Left cardiac atrium (tissue), 4 donors: ENCODE data around the gene H3-3A. TPM values are rescaled to one million over a fixed set of nuclear protein-coding genes. Genes with fewer than 3 reads are reported as not detected.

Experiments used
- ATAC-seq, 2 donors: fragments of 200-7000 bp; cut with Tn5 transposase; one replicate each; pipeline ENCODE4 v1.9.1; 2020; ENCODE audit warnings: mild to moderate bottlenecking in 2 of 2, moderate library complexity in 2 of 2
- DNase-seq: peaks from one replicate; pipeline ENCODE4 v3.0.0-alpha.2; 2020
- intact Hi-C, 2 donors: fragments of 100-400 bp; cut with DNase I; formaldehyde crosslinking; loops; one replicate each; pipeline versions ENCODE4 v1.14.1 to v1.15.1; 2022 to 2023
- total RNA-seq, 2 donors: library from RNA; stranded (reverse); fragmentation: NEBNext Ultra II Directional; extraction: Animal tissue kit (Norgen Biotek cat#: 25700); gene quantifications; one replicate each; pipeline ENCODE4 v1.2.1, GENCODE V29; 2021
- donor health status: DM: no; HTN: yes; CAD: no.
- donor health status: DM: no; HTN: yes; CAD: no; lungs with severe emphysema.
- donor health status: DM: yes; HTN: yes; CAD: no.
- donor health status: Dilated cardiomyopathy.

Gene H3-3A
- total RNA-seq, 2 donors from 2014 or later: 285 to 316 TPM

DNA sequence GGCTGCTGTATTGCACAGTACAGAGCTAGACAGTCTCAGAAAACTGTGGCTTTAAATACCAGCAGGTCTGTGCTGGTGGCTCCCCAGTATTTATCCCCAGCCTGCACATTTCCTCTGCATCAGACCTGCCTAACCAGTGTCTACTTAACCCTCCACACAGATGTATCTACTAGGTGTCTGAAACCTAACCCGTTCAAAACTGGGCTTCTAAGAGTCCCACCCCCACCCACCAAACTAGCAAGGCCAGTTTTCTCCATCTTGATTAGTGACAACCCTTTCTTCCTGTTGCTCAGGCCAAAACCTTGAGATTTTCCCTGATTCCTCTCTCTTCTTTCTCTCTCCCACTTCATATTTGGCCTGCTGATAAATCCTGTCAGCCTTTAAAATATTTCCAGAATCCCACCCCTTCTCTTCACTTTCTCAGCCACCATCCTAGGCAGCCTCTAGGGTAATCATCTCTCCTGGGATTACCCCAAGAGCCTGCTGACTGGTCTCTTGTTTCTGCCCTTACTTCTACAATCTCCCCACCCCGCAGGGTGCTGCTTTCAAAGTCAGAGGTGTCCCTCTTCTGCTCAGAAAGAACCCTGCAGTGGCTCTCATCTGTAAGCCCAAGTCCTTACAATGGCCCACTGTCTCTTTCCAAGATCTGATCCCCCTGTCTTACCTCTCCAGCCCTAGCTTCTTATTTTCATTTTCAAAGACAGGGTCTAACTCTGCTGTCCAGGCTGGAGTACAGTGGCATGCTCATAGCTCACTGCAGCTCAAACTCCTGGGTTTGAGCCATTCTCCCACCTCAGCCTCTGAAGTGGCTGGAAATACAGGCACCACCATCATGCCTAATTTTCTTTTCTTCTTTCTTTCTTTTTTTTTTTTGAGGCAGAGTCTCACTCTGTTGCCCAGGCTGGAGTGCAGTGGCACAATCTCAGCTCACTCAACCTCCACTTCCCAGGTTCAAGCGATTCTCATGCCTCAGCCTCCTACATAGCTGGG is 45.2 kb downstream of the H3-3A start:
- DNase-seq (no peak), ATAC-seq (no peak)
- intact Hi-C loops: no loop called here

GRCh38 chr1:226108935-226109828 is 46.7 kb downstream of the H3-3A start:
- intact Hi-C loops: no loop called here
- DNase-seq: peak; percentile 52
- peak; percentile 20 to 49 for ATAC-seq

- intact Hi-C loops: loop anchor here in 1 of 2 donors (1.0 to 5.0 kb wide), 2 partner anchors 47 to 108 kb away; no protein-coding TSS in a partner anchor
- DNase-seq: peak; percentile 93
- ATAC-seq: peak; percentile 91 to 93
These were observed 47.3 kb downstream of the H3-3A start for GRCh38 chr1:226109829-226110248.

- intact Hi-C loops: loop anchor here in 1 of 2 donors (1.0 to 5.0 kb wide), 2 partner anchors 47 to 108 kb away; no protein-coding TSS in a partner anchor
- peak; percentile 75 for DNase-seq
- peak; percentile 71 to 75 for ATAC-seq
These were observed 48.0 kb downstream of the H3-3A start for GRCh38 chr1:226110249-226111097.

DNA sequence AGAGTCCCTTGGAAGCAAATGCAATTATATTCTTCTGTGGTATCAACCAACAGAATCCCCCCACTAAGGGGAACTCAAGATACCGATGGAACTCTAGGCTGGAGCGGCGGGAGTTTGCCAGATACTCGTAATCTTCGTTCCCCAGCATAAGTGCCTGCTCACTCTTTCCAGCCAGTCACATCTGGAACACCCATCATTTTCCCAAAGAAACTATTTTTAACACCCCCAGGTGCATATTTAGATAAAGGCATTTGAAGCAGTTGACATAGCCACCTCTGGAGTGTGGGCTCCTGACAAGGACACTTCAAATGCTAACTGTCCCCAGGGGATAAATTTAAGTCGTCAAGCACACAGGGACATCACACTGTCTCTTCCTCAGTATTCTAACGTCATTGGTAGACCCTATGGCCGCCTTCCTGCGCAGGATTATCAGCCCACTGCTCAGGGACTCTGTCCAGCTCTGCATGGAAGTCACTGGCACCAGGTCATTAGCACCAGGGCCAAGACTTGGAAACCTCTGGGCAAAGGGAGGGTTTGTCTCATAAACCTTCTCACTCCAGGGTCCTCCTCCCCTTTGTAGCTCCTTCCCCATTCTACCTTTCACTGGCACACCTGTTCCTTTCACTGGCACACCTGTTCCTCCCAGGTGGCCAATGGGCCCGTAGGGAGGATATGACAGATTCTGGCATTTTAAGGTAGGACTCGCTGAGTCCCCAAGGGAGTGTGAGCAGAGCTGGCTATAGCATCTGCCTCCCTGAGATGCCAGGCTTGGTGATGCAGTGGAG is 48.8 kb downstream of the H3-3A start:
- no peak for ATAC-seq
- no peak for DNase-seq
- intact Hi-C loops: loop anchor here in 1 of 2 donors (5.0 kb wide), 1 partner anchor 109 kb away; no protein-coding TSS in a partner anchor

GRCh38 chr1:226111883-226112261 is 49.4 kb downstream of the H3-3A start:
- intact Hi-C loops: loop anchor here in 1 of 2 donors (5.0 kb wide), 1 partner anchor 110 kb away; no protein-coding TSS in a partner anchor
- DNase-seq (no peak), ATAC-seq (no peak)

GRCh38 chr1:226112626-226113025 is 50.1 kb downstream of the H3-3A start:
- DNase-seq: no peak
- no peak for ATAC-seq
- intact Hi-C loops: loop anchor here in 1 of 2 donors (5.0 kb wide), 1 partner anchor 110 kb away; no protein-coding TSS in a partner anchor

- DNase-seq: no peak
- intact Hi-C loops: no loop called here
- no peak for ATAC-seq
These were observed 54.2 kb downstream of the H3-3A start for GRCh38 chr1:226116673-226117072.

DNA sequence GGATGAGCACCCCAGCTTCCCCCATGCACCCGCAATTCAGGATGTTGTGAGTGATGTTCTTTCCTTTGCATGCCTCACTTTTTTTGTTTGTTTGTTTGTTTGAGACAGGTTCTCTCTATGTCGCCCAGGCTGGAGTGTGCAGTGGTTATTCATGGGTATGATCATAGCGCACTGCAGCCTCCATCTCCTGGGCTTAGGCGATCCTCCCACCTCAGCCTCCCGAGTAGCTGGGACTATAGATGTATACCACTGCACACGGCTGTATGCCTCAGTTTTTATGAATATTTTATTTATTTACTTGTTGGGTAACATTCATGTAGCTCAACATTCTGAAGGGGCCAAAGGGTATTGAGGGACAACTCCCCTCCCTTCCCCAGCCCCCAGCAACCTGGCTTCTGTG is 54.8 kb downstream of the H3-3A start:
- intact Hi-C loops: no loop called here
- DNase-seq: no peak
- ATAC-seq: no peak

- ATAC-seq (no peak), DNase-seq (no peak)
- intact Hi-C loops: no loop called here
These were observed 55.8 kb downstream of the H3-3A start for GRCh38 chr1:226118357-226118756.

DNA sequence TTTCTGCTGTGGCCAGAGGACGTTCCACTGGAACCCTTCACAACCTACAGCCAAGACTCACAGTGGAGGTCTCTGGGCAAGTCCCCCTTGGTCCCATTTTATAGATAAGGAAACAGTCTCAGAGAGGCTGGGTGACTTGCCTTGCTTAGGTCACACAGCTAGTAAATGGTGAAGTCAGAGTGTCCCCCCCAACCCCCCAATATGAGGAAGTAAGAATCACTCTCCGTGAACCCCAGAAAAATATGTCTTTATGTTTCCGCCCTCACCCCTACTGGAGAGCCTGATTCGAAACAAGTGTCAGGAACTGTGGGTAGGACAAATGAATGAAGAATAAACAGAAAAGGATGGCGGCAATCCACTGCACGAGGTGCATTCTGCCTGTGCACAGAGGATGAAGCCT is 56.7 kb downstream of the H3-3A start:
- ATAC-seq (no peak), DNase-seq (no peak)
- intact Hi-C loops: no loop called here

DNA sequence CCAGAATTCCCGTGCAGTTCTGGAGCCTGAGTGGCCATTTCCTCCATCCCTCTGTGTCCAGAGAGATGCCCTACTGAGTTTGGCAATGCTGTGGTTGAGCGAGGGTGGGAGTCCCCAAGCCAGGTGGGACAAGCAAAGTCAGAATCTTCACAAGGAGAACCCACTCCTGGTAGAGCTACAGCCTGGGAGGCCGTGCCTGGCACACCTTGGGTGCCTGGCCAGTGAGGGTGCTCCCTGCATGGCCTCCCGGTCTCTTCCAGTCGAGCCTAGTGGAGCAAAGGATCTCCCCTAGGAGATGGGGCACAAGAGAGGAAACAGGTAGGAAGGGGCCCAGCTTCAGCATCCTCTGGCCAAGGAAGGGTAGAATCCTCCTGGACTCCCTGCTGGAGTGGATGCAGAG is 57.9 kb downstream of the H3-3A start:
- DNase-seq (no peak), ATAC-seq (no peak)
- intact Hi-C loops: loop anchor here (2.0 to 5.0 kb wide), 2 partner anchors 53 to 56 kb away; no protein-coding TSS in a partner anchor

- no peak for ATAC-seq
- DNase-seq: no peak
- intact Hi-C loops: loop anchor here (2.0 to 5.0 kb wide), 2 partner anchors 54 to 56 kb away; no protein-coding TSS in a partner anchor
These were observed 58.6 kb downstream of the H3-3A start for GRCh38 chr1:226121049-226121586.
